NCI-H2029 treated with DMSO at 0.1 percent for 48 hours (cell line): ENCODE results near the gene GATAD2B.
"Not testable (repeated sequence)": the region's sequence is repeated elsewhere in the genome, so short reads cannot be mapped to it uniquely, and the experiment has no call there.

Experiments
- DNase-seq: peaks from one replicate; lab custom pipeline; 2025; lab: John Stamatoyannopoulos, UW

Gene GATAD2B

GRCh38 chr1:153929981-153930948 lies 7.5 kb upstream of the GATAD2B start:
- DNase-seq, result no peak

- DNase-seq, result no peak
Observed at GRCh38 chr1:153929426-153929825, 6.7 kb upstream of the GATAD2B start.

- no peak for DNase-seq
Observed at GRCh38 chr1:153928791-153929341, 6.1 kb upstream of the GATAD2B start.

GRCh38 chr1:153928245-153928644 lies 5.5 kb upstream of the GATAD2B start:
- no peak for DNase-seq

DNA sequence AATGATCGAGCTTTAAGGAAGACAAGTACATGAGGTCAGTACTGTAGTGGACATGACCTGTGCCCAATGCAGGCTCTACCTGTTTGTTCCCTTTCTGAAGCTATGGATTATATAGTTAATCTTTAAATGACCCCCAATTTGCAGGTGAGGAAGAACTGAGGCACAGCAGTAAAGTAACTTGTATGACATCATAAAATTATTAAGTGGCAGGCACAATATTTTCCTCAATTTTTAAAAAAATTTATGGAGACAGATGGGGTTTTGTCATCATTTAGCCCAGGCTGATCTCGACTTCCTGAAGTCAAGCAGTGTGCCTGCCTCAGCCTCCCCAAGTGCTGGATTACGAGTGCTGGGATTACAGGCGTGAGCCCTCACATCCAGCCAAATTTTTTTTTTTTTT lies 3.6 kb upstream of the GATAD2B start:
- no peak for DNase-seq

DNA sequence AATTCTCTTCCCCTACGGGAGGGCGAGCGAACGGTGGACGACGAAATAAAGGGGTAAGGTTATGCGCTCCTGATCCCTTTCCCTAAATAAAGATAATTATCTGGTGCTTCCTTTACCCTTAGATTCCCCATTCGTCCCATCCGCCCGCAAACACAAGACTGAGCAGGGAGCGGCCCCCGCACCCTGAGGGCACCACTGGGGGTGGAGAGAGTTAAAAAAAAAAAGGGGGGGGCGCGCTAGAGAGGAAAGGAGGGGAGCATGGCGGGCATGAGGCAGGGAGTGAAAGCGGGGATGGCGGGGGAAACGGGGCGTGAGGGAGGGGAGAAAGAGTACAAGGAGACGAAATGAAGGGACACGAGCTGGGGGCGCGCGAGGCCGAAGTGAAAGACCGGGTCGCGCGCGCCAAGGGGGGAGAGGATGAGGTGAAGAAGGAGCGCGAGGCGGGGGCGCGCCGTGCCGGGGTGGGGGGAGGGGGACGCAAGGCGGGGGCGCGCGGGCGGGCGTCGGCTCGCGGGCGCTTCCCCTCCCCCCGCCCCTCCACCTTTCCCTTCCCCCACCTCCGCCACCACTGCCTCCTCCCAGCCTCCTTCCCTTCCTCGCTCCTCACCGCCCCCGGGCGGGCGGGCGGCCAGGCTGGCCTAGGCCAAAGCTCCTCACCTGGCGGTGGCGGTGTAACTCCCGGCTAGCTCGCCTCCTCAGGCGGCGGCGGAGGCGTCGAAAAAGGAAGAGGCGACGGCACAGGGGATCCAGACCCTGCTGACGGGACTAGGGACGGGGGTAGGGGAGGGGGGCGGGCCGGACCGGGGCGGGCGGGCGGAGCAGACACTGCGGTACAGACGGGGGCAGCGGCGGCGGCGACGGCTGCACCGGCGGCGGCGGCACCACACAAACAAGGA lies 448 bp downstream of the GATAD2B start:
- DNase-seq, result no peak

- no peak for DNase-seq
Observed at GRCh38 chr1:153921803-153922075, 1.0 kb downstream of the GATAD2B start.

DNA sequence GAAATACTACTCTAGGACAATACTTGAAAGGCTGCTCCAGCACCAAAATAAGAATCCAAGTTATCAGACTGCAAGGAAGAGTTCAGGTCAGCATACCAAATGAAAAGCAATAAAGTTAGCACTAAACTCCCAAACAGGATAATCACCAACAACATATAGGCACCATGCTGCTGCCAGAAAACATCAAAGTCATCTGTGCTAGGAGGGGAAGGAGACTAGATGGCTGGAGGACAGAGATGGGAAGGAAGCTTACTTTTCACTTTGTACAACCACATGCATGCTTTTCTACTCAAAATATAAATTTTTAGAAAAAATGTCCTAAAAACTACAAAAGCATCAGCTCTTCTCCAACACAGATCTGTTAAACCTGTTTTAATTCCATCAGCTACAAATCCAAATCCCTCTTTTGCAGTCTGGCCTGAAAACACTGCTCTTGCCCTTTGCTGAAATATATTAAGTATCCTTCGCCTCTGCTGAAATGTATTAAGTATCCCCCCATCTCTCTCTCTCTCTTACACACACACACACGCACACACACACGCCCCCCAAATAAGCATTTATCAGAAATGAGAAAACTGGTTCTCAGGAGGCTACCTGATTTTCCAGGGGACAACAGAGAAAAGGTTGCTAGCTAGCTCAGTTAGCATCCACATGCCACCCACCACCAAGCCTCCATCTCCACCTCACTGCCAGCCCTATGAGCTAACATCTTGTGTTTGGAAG lies 1.5 kb downstream of the GATAD2B start:
- no peak for DNase-seq

- no peak for DNase-seq
Observed at GRCh38 chr1:153919876-153920852, 2.6 kb downstream of the GATAD2B start.

DNA sequence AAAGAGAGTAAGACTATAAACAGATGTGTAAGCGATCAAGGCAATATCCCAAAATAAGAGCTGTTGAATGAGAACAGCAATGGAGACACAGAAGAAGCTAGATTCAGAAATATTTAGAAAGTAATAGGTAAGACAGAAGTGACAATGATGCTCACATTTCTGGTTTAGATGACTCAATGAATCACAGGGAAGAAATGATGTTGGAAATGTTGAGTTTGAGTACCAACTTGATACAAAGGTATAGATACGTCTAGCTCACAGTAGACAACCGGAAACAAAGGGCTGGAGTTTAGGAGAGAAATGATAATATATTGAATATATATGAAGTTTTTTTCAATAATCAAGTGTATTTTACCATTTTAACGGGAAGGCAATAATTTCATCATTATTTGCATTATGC lies 6.5 kb downstream of the GATAD2B start:
- DNase-seq, result no peak

DNA sequence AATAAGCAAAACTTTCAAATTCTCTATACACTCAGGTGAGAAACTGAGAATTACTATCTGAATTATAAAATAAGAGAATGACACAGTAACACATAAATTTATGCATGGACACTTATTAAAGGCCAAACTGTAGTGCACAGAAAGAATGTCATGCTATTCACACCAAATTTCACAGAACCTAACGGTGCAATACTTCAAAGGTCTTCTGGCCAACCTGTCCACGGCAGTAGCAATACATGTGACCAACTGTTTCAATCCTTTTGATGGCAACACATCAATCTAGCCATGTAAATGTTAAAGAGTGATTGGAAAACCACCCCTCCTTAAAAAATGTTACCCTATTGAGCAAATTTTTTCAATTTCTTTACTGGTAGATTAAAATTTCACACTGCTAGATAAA lies 10.4 kb downstream of the GATAD2B start:
- no peak for DNase-seq

DNA sequence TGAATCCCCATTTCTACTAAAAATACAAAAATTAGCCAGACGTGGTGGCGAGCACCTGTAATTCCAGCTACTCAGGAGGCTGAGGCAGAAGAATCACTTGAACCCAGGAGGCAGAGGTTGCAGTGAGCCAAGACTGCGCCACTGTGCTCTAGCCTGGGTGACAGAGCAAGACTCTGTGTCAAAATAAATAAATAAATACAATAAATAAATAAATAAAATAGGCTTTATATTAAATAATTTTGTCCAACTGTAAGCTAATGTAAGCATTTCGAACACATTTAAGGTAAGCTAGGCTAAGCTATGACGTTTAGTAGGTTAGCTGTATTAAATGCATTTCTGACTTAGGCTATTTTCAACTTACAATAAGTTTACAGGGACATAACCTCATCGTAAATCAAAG lies 12.2 kb downstream of the GATAD2B start:
- DNase-seq, result not testable (repeated sequence)

DNA sequence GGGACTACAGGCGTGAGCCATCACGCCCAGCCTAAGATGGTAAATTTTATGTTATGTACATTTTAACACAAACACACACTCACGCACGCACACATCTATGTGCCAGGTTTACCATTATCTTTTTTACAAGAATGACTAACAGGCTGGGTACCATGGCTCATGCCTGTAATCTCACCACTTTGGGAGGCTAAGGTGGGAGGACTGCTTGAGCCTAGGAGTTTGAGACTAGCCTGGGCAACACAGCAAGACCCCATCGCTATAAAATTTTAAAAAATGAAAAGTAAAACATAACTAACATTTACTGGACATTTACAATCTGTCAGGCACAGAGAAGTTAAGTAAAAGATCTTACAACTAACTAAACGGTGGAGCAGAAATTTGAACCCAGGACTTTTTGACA lies 14.7 kb downstream of the GATAD2B start:
- DNase-seq, result no peak

GRCh38 chr1:153907134-153907533 lies 15.6 kb downstream of the GATAD2B start:
- no peak for DNase-seq

DNA sequence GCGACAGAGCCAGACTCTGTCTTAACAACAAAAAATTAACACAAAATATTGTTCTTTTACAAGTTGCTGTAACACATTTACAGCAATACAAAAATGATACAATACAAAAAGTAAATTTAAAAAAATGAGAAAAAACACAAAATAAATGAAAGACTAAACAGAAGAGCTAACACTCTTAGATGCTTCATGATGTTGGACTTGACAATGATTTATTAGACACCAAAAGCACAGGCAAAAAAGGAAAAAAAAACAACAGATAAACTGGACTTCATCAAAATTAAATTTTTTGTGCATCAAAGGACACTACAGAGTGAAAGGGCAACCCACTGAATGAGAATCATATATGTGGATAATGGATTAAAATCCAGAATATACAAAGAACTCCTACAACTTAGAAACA lies 16.4 kb downstream of the GATAD2B start:
- DNase-seq, result no peak

DNA sequence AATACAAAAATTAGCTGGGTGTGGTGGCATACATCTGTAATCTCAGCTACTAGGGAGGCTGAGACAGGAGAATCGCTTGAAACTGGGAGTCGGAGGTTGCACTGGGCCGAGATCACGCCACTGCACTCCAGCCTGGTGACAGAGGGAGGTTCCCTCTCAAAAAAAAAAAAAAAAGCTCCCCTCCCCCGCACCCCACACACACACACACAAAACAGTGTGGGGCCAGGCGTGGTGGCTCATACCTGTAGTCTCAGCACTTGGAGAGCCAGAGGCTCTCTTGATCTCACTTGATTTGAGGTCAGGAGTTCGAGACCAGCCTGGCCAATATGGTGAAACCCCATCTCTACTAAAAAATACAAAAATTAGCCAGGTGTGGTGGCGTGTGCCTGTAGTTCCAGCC lies 16.9 kb downstream of the GATAD2B start:
- not testable (repeated sequence) for DNase-seq

- DNase-seq, result no peak
Observed at GRCh38 chr1:153903841-153904455, 18.8 kb downstream of the GATAD2B start.

DNA sequence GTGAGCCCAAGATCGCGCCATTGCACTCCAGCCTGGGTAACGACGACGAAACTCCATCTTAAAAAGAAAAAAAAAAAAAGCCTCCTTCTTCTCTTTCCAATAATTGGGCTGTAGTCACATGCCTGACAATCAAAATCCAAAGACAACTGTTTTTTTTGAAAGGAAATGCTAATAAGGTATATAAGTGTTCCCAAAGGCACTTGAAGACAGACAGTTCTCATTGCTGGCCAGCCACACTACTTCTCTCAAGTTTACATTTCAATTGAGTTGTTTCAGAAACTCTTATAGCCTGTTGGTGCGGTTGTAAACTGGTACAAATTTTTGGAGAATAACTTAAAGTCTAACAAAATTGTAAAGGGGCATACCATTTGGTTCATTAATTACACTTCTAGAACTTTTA lies 23.3 kb downstream of the GATAD2B start:
- DNase-seq, result no peak

- DNase-seq, result not testable (repeated sequence)
Observed at GRCh38 chr1:153895866-153896265, 26.9 kb downstream of the GATAD2B start.

GRCh38 chr1:153891042-153891441 lies 31.7 kb downstream of the GATAD2B start:
- DNase-seq, result not testable (repeated sequence)
